Esophagus muscularis mucosa (tissue), 3 donors: ENCODE data around the gene PEPD.

Source experiments
- POLR2A ChIP-seq: fragments of 450-650 bp; IDR thresholded peaks from one replicate; pipeline ENCODE4 v1.6.1; 2017; ENCODE audit warnings: antibody characterized with exemption, moderate library complexity, mild to moderate bottlenecking, low read depth
- TF ChIP-seq, protein P1 (sequence below), 3 experiments: fragments of 200-600 bp in 2 of 3; fragments of 450-650 bp in 1 of 3; sonication (generic) in 2 of 3; IDR thresholded peaks; one replicate each; pipeline ENCODE4 v1.5.1; 2017 to 2019; ENCODE audit warnings: antibody characterized with exemption in 3 of 3, mild to moderate bottlenecking in 2 of 3, moderate library complexity in 1 of 3

DNA sequence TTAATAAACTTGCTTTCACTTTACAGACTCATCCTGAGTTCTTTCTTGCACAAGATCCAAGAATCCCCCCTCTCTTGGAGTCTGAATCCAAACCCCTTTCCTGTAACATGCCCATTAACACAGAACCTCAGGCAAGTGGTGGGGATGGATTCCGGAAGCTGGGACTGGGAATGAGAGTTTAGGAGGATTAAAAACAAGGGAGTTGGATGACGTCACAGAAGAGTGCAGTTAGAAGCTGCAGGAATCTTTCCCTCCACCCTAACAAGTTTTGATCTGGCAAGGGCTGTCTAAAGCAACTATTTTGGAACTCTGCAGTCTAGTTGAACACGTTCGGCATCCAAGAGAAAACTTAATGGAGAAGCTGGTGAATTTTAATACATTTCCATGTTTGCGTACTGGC lies 48.2 kb upstream of the PEPD start:
- no peak for TF ChIP-seq POLR2A
- TF ChIP-seq, protein P1, sequence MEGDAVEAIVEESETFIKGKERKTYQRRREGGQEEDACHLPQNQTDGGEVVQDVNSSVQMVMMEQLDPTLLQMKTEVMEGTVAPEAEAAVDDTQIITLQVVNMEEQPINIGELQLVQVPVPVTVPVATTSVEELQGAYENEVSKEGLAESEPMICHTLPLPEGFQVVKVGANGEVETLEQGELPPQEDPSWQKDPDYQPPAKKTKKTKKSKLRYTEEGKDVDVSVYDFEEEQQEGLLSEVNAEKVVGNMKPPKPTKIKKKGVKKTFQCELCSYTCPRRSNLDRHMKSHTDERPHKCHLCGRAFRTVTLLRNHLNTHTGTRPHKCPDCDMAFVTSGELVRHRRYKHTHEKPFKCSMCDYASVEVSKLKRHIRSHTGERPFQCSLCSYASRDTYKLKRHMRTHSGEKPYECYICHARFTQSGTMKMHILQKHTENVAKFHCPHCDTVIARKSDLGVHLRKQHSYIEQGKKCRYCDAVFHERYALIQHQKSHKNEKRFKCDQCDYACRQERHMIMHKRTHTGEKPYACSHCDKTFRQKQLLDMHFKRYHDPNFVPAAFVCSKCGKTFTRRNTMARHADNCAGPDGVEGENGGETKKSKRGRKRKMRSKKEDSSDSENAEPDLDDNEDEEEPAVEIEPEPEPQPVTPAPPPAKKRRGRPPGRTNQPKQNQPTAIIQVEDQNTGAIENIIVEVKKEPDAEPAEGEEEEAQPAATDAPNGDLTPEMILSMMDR (IDR thresholded peaks at IDR 0.05), result no peak
